WTC11 (cell line): ENCODE data around the gene FZD7. TPM values are rescaled to one million over a fixed set of nuclear protein-coding genes. Genes with fewer than 3 reads are reported as not detected.
A peak's percentile ranks its signal among the peaks of the same experiment; 100 is the strongest.

ENCODE experiments used
- ATAC-seq: fragments of 200-7000 bp; cut with Tn5 transposase; 2 replicates; pipeline ENCODE4 v1.10.0; 2021; ENCODE audit warnings: mild to moderate bottlenecking, moderate library complexity
- CTCF ChIA-PET: fragments of 300-600 bp; sonication (Branson Sonifier 250); formaldehyde crosslinking; loops from one replicate; lab custom pipeline; 2021; ENCODE audit warnings: antibody characterized with exemption; lab: Charles Lee
- POLR2A ChIA-PET: fragments of 350-600 bp; sonication (Branson Sonifier 250); formaldehyde crosslinking; loops from one replicate; lab custom pipeline; 2021; ENCODE audit warnings: antibody characterized with exemption; lab: Charles Lee
- DNase-seq: peaks from one replicate; pipeline ENCODE4 v3.0.0; 2021; ENCODE audit warnings: low spot score
- H3K27ac Mint-ChIP-seq: 2 replicates; pipeline ENCODE4 v1.8.0; 2021; ENCODE audit warnings: mixed read lengths
- H3K27me3 Mint-ChIP-seq: 2 replicates; pipeline ENCODE4 v1.8.0; 2021; ENCODE audit warnings: low read depth, mild to moderate bottlenecking, moderate library complexity, mixed read lengths
- H3K36me3 Mint-ChIP-seq: 2 replicates; pipeline ENCODE4 v1.8.0; 2021; ENCODE audit warnings: mixed read lengths
- H3K4me1 Mint-ChIP-seq: 2 replicates; pipeline ENCODE4 v1.8.0; 2022; ENCODE audit warnings: mixed read lengths
- H3K4me3 Mint-ChIP-seq: 2 replicates; pipeline ENCODE4 v1.8.0; 2021; ENCODE audit warnings: mild to moderate bottlenecking, moderate library complexity, mixed read lengths
- H3K9me3 Mint-ChIP-seq: 2 replicates; pipeline ENCODE4 v1.8.0; 2021; ENCODE audit warnings: mixed read lengths
- ATF1 ChIP-seq: sonication (generic); formaldehyde crosslinking; IDR thresholded peaks from 2 replicates; pipeline ENCODE4 v1.8.1; 2023; ENCODE audit warnings: mild to moderate bottlenecking, moderate library complexity, missing genetic modification reagents
- EMX1 ChIP-seq: fragments of 250-450 bp; sonication (Bioruptor Pico); IDR thresholded peaks from 2 replicates; pipeline ENCODE4 v1.8.0; 2021; ENCODE audit warnings: mild to moderate bottlenecking
- KAT7 ChIP-seq: sonication (generic); formaldehyde crosslinking; IDR thresholded peaks from 2 replicates; pipeline ENCODE4 v1.8.1; 2023; ENCODE audit warnings: missing genetic modification reagents, mild to moderate bottlenecking, borderline replicate concordance
- SMAD3 ChIP-seq: sonication (generic); formaldehyde crosslinking; IDR thresholded peaks from 2 replicates; pipeline ENCODE4 v1.8.0; 2022; ENCODE audit warnings: missing genetic modification reagents, mild to moderate bottlenecking, borderline replicate concordance
- TEAD1 ChIP-seq: sonication (generic); formaldehyde crosslinking; IDR thresholded peaks from 2 replicates; pipeline ENCODE4 v1.8.0; 2022; ENCODE audit warnings: mild to moderate bottlenecking, missing genetic modification reagents
- TEAD4 ChIP-seq: sonication (generic); formaldehyde crosslinking; IDR thresholded peaks from 2 replicates; pipeline ENCODE4 v1.8.0; 2022; ENCODE audit warnings: mild to moderate bottlenecking, missing genetic modification reagents
- ZNF232 ChIP-seq: sonication (generic); formaldehyde crosslinking; IDR thresholded peaks from 2 replicates; pipeline ENCODE4 v1.8.0; 2022; ENCODE audit warnings: mild to moderate bottlenecking, missing genetic modification reagents
- total RNA-seq: library from RNA; stranded (reverse); gene quantifications from 3 replicates; pipeline ENCODE4 v1.2.3, GENCODE V29; 2021
- TF ChIP-seq, protein P1 (sequence below): fragments of 250-450 bp; sonication (Bioruptor Pico); conservative IDR thresholded peaks from 2 replicates; pipeline ENCODE4 v1.9.0; 2021; ENCODE audit warnings: mild to moderate bottlenecking
- TF ChIP-seq, protein P2 (sequence below): sonication (generic); formaldehyde crosslinking; IDR thresholded peaks from 2 replicates; pipeline ENCODE4 v1.8.1; 2022; ENCODE audit warnings: mild to moderate bottlenecking, missing genetic modification reagents, moderate library complexity, borderline replicate concordance
- TF ChIP-seq, protein P3 (sequence below): fragments of 250-450 bp; sonication (Bioruptor Pico); IDR thresholded peaks from 2 replicates; pipeline ENCODE4 v1.9.0; 2021; ENCODE audit warnings: mild to moderate bottlenecking
- TF ChIP-seq, protein P4 (sequence below): sonication (generic); formaldehyde crosslinking; IDR thresholded peaks from 2 replicates; pipeline ENCODE4 v1.8.1; 2023; ENCODE audit warnings: mild to moderate bottlenecking, missing genetic modification reagents, borderline replicate concordance
- TF ChIP-seq, protein P5 (sequence below): sonication (generic); formaldehyde crosslinking; IDR thresholded peaks from 2 replicates; pipeline ENCODE4 v1.8.0; 2022; ENCODE audit warnings: mild to moderate bottlenecking, missing genetic modification reagents
- TF ChIP-seq, protein P6 (sequence below): sonication (generic); formaldehyde crosslinking; IDR thresholded peaks from 2 replicates; pipeline ENCODE4 v1.8.0; 2023; ENCODE audit warnings: missing genetic modification reagents, mild to moderate bottlenecking, borderline replicate concordance
- TF ChIP-seq, protein P7 (sequence below): sonication (generic); formaldehyde crosslinking; IDR thresholded peaks from 2 replicates; pipeline ENCODE4 v1.8.0; 2023; ENCODE audit warnings: mild to moderate bottlenecking, missing genetic modification reagents

The FZD7 gene
- total RNA-seq, 1 experiment from 2014 or later = 153 TPM

DNA sequence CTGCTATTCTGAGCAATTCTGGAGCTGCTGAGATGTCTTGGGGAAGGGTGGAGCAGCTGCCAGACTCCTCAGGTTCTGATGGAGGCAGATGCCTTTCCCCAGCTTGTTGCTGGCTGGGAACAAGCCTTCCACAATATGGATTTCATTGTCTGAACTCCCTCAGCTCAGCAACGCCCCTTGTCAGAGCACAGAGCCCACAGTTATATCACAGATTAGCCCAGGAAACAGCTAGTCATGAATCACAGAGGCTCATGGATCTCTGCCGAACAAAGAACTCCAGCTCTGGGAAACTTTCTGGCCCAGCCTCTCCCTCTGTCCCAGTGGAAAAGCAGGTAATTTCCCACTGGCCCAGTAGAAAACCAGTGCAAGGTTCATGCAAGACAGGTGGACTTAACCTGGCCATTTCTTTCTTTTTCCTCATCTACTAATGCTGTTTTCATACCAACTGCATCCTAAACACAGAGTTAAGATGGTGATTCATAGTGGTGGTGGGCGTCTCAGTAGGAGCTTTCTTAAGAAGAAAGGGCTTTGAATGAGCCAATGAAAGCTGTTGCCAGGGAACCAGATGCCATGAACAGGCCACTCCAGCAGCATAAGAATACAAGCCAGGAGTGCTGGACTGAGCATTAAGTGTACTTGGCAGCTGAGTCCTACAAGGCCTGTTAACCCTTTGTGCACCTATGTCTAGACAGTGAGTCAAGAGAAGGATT is 30.7 kb downstream of the FZD7 start:
- H3K4me1 Mint-ChIP-seq = peaks cover 18% of the 10 kb centered on the region
- H3K36me3 Mint-ChIP-seq = no peaks in the 10 kb centered on the region
- H3K9me3 Mint-ChIP-seq = no peaks in the 10 kb centered on the region
- ChIA-PET CTCF (interaction anchor here (0.7 to 2.1 kb wide), 6 partner anchors 8 to 204 kb away, joined by 3 to 17 read pairs (median 5); partner anchors contain the start of gene KIAA2012), POLR2A (interaction anchor here (0.6 to 0.7 kb wide), 3 partner anchors 8 to 209 kb away, joined by 3 to 4 read pairs (median 3); no protein-coding TSS in a partner anchor)
- ATAC-seq (peak; percentile 83), DNase-seq (no peak)
- TF ChIP-seq, protein P1, sequence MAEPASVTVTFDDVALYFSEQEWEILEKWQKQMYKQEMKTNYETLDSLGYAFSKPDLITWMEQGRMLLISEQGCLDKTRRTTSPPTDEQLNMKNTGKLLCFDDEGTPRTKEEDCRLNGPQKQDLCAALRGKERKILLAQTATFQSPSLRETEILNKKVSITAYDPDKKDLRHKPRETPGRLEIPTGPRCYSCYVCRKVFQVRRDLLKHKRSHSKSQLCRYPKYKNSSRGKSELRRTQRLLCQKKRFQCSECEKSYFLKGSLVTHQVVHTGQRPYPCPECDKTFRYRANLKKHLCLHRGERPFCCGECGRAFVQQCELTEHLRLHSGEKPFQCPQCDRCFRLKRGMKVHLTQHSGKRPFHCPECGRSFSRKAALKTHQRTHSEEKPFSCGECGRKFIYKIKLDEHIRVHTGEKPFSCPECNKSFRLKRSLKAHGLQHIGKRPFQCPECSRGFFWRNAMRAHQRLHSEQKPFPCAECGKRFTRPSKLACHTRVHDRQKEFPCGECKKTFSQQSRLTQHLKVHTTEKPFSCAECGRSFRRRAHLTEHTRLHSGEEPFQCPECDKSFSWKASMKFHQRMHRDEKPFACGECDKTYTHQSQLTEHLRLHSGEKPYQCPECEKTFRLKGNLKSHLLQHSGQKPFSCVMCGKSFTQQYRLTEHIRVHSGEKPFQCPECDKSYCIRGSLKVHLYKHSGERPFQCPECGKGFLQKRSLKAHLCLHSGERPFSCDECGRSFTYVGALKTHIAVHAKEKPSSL = no peak
- TF ChIP-seq TEAD1 (CRISPR knock-in tag) (no peak), EMX1 (no peak), KAT7 (CRISPR knock-in tag) (no peak), SMAD3 (CRISPR knock-in tag) (no peak), ZNF232 (CRISPR knock-in tag) (no peak)
- TF ChIP-seq, protein P2, sequence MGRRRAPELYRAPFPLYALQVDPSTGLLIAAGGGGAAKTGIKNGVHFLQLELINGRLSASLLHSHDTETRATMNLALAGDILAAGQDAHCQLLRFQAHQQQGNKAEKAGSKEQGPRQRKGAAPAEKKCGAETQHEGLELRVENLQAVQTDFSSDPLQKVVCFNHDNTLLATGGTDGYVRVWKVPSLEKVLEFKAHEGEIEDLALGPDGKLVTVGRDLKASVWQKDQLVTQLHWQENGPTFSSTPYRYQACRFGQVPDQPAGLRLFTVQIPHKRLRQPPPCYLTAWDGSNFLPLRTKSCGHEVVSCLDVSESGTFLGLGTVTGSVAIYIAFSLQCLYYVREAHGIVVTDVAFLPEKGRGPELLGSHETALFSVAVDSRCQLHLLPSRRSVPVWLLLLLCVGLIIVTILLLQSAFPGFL (CRISPR knock-in tag) = no peak
- TF ChIP-seq, protein P3, sequence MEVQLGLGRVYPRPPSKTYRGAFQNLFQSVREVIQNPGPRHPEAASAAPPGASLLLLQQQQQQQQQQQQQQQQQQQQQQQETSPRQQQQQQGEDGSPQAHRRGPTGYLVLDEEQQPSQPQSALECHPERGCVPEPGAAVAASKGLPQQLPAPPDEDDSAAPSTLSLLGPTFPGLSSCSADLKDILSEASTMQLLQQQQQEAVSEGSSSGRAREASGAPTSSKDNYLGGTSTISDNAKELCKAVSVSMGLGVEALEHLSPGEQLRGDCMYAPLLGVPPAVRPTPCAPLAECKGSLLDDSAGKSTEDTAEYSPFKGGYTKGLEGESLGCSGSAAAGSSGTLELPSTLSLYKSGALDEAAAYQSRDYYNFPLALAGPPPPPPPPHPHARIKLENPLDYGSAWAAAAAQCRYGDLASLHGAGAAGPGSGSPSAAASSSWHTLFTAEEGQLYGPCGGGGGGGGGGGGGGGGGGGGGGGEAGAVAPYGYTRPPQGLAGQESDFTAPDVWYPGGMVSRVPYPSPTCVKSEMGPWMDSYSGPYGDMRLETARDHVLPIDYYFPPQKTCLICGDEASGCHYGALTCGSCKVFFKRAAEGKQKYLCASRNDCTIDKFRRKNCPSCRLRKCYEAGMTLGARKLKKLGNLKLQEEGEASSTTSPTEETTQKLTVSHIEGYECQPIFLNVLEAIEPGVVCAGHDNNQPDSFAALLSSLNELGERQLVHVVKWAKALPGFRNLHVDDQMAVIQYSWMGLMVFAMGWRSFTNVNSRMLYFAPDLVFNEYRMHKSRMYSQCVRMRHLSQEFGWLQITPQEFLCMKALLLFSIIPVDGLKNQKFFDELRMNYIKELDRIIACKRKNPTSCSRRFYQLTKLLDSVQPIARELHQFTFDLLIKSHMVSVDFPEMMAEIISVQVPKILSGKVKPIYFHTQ (CRISPR knock-in tag) = no peak
- TF ChIP-seq, protein P4, sequence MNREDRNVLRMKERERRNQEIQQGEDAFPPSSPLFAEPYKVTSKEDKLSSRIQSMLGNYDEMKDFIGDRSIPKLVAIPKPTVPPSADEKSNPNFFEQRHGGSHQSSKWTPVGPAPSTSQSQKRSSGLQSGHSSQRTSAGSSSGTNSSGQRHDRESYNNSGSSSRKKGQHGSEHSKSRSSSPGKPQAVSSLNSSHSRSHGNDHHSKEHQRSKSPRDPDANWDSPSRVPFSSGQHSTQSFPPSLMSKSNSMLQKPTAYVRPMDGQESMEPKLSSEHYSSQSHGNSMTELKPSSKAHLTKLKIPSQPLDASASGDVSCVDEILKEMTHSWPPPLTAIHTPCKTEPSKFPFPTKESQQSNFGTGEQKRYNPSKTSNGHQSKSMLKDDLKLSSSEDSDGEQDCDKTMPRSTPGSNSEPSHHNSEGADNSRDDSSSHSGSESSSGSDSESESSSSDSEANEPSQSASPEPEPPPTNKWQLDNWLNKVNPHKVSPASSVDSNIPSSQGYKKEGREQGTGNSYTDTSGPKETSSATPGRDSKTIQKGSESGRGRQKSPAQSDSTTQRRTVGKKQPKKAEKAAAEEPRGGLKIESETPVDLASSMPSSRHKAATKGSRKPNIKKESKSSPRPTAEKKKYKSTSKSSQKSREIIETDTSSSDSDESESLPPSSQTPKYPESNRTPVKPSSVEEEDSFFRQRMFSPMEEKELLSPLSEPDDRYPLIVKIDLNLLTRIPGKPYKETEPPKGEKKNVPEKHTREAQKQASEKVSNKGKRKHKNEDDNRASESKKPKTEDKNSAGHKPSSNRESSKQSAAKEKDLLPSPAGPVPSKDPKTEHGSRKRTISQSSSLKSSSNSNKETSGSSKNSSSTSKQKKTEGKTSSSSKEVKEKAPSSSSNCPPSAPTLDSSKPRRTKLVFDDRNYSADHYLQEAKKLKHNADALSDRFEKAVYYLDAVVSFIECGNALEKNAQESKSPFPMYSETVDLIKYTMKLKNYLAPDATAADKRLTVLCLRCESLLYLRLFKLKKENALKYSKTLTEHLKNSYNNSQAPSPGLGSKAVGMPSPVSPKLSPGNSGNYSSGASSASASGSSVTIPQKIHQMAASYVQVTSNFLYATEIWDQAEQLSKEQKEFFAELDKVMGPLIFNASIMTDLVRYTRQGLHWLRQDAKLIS (CRISPR knock-in tag) = no peak
- TF ChIP-seq, protein P5, sequence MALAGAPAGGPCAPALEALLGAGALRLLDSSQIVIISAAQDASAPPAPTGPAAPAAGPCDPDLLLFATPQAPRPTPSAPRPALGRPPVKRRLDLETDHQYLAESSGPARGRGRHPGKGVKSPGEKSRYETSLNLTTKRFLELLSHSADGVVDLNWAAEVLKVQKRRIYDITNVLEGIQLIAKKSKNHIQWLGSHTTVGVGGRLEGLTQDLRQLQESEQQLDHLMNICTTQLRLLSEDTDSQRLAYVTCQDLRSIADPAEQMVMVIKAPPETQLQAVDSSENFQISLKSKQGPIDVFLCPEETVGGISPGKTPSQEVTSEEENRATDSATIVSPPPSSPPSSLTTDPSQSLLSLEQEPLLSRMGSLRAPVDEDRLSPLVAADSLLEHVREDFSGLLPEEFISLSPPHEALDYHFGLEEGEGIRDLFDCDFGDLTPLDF (CRISPR knock-in tag) = no peak
- no peak overlapping the region for H3K27ac Mint-ChIP-seq
- H3K4me3 Mint-ChIP-seq = no peak overlapping the region
- H3K27me3 Mint-ChIP-seq = no peaks in the 10 kb centered on the region; the same call in 1 of the 2 replicates

DNA sequence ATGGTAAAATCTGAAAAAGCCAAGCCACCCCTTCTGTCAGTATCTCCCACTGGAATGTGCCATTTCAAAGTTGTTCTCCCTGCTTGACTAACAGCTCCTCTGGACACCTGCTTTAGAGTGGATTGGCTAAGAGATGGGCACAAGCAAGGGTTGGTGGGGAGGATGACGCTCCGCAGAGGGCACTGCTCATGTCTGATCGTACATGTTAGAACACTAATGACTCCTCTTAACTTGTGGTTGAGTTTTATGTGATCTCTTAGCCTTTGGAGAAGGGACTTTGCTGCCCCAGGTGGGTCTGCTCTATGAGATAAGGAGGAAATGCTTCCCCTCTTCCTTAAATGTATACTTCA is 31.2 kb downstream of the FZD7 start:
- Mint-ChIP-seq H3K27me3 (no peaks in the 10 kb centered on the region; the same call in 1 of the 2 replicates), H3K4me3 (no peak overlapping the region), H3K27ac (no peak overlapping the region), H3K9me3 (no peaks in the 10 kb centered on the region), H3K36me3 (no peaks in the 10 kb centered on the region), H3K4me1 (peaks cover 18% of the 10 kb centered on the region)
- DNase-seq (no peak), ATAC-seq (no peak)
- ChIA-PET CTCF (interaction anchor here (1.4 to 2.1 kb wide), 2 partner anchors 8 to 205 kb away, joined by 7 to 17 read pairs; partner anchors contain the start of gene KIAA2012), POLR2A (no interaction called here)
- TF ChIP-seq SMAD3 (CRISPR knock-in tag) (no peak), ATF1 (CRISPR knock-in tag) (no peak), TEAD4 (CRISPR knock-in tag) (no peak)
- TF ChIP-seq, protein P6, sequence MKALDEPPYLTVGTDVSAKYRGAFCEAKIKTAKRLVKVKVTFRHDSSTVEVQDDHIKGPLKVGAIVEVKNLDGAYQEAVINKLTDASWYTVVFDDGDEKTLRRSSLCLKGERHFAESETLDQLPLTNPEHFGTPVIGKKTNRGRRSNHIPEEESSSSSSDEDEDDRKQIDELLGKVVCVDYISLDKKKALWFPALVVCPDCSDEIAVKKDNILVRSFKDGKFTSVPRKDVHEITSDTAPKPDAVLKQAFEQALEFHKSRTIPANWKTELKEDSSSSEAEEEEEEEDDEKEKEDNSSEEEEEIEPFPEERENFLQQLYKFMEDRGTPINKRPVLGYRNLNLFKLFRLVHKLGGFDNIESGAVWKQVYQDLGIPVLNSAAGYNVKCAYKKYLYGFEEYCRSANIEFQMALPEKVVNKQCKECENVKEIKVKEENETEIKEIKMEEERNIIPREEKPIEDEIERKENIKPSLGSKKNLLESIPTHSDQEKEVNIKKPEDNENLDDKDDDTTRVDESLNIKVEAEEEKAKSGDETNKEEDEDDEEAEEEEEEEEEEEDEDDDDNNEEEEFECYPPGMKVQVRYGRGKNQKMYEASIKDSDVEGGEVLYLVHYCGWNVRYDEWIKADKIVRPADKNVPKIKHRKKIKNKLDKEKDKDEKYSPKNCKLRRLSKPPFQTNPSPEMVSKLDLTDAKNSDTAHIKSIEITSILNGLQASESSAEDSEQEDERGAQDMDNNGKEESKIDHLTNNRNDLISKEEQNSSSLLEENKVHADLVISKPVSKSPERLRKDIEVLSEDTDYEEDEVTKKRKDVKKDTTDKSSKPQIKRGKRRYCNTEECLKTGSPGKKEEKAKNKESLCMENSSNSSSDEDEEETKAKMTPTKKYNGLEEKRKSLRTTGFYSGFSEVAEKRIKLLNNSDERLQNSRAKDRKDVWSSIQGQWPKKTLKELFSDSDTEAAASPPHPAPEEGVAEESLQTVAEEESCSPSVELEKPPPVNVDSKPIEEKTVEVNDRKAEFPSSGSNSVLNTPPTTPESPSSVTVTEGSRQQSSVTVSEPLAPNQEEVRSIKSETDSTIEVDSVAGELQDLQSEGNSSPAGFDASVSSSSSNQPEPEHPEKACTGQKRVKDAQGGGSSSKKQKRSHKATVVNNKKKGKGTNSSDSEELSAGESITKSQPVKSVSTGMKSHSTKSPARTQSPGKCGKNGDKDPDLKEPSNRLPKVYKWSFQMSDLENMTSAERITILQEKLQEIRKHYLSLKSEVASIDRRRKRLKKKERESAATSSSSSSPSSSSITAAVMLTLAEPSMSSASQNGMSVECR (CRISPR knock-in tag) = no peak
- TF ChIP-seq, protein P7, sequence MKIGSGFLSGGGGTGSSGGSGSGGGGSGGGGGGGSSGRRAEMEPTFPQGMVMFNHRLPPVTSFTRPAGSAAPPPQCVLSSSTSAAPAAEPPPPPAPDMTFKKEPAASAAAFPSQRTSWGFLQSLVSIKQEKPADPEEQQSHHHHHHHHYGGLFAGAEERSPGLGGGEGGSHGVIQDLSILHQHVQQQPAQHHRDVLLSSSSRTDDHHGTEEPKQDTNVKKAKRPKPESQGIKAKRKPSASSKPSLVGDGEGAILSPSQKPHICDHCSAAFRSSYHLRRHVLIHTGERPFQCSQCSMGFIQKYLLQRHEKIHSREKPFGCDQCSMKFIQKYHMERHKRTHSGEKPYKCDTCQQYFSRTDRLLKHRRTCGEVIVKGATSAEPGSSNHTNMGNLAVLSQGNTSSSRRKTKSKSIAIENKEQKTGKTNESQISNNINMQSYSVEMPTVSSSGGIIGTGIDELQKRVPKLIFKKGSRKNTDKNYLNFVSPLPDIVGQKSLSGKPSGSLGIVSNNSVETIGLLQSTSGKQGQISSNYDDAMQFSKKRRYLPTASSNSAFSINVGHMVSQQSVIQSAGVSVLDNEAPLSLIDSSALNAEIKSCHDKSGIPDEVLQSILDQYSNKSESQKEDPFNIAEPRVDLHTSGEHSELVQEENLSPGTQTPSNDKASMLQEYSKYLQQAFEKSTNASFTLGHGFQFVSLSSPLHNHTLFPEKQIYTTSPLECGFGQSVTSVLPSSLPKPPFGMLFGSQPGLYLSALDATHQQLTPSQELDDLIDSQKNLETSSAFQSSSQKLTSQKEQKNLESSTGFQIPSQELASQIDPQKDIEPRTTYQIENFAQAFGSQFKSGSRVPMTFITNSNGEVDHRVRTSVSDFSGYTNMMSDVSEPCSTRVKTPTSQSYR (CRISPR knock-in tag) = no peak
